Neural cell (in vitro differentiated cells): ENCODE data around the gene PROSER2. TPM values are rescaled to one million over a fixed set of nuclear protein-coding genes. Genes with fewer than 3 reads are reported as not detected.

Experiments
- H2AFZ ChIP-seq: fragments of 200-600, 300-800 bp; sonication (generic), shearing (Covaris generic); 2 replicates; pipeline ENCODE4 v1.6.0; 2014; ENCODE audit warnings: low read depth, mild to moderate bottlenecking, antibody characterized with exemption, low read length, moderate library complexity
- H3F3A ChIP-seq: fragments of 200-600 bp; shearing (Covaris generic); 2 replicates; pipeline ENCODE4 v1.6.1; 2016; ENCODE audit warnings: mild to moderate bottlenecking, moderate library complexity, mixed read lengths, antibody characterized with exemption, low read length; ENCODE audit not compliant: insufficient read depth, poor library complexity, severe bottlenecking
- H3K27ac ChIP-seq: fragments of 200-600, 300-800 bp; sonication (generic), shearing (Covaris generic); 2 replicates; pipeline ENCODE4 v1.5.1; 2014; ENCODE audit warnings: mild to moderate bottlenecking, low read length, moderate library complexity
- H3K27me3 ChIP-seq: fragments of 300-800, 200-600 bp; sonication (generic), shearing (Covaris generic); 2 replicates; pipeline ENCODE4 v1.6.0; 2014; ENCODE audit warnings: mild to moderate bottlenecking, low read depth, low read length, moderate library complexity; ENCODE audit not compliant: insufficient read depth
- H3K36me3 ChIP-seq: fragments of 300-800, 200-600 bp; sonication (generic), shearing (Covaris generic); 2 replicates; pipeline ENCODE4 v1.5.1; 2014; ENCODE audit warnings: mild to moderate bottlenecking, antibody characterized with exemption, low read length, moderate library complexity; ENCODE audit not compliant: insufficient read depth
- H3K4me2 ChIP-seq: fragments of 300-800, 200-600 bp; sonication (generic), shearing (Covaris generic); 2 replicates; pipeline ENCODE4 v1.6.0; 2014; ENCODE audit warnings: mild to moderate bottlenecking, low read length
- H3K4me3 ChIP-seq: fragments of 300-800, 200-600 bp; sonication (generic), shearing (Covaris generic); 2 replicates; pipeline ENCODE4 v1.5.1; 2014; ENCODE audit warnings: mild to moderate bottlenecking, low read length, moderate library complexity
- H3K79me2 ChIP-seq: fragments of 200-600 bp; shearing (Covaris generic); replicated peaks from 2 replicates; pipeline ENCODE4 v1.6.0; 2014; ENCODE audit warnings: mild to moderate bottlenecking, low read length, moderate library complexity; ENCODE audit not compliant: insufficient read depth
- H3K9ac ChIP-seq: fragments of 300-800, 200-600 bp; sonication (generic), shearing (Covaris generic); 2 replicates; pipeline ENCODE4 v1.6.1; 2016; ENCODE audit warnings: mild to moderate bottlenecking, low read length, mixed read lengths
- H3K9me2 ChIP-seq: fragments of 200-600 bp; shearing (Covaris generic); 2 replicates; pipeline ENCODE4 v1.6.1; 2016; ENCODE audit warnings: mild to moderate bottlenecking, low read length, mixed read lengths; ENCODE audit not compliant: insufficient read depth
- H3K9me3 ChIP-seq: fragments of 200-600, 300-800 bp; sonication (generic), shearing (Covaris generic); 2 replicates; pipeline ENCODE4 v1.6.1; 2016; ENCODE audit warnings: mild to moderate bottlenecking, mixed run types, low read length, moderate library complexity, mixed read lengths
- H4K20me1 ChIP-seq: fragments of 200-600 bp; shearing (Covaris generic); 2 replicates; pipeline ENCODE4 v1.6.1; 2016; ENCODE audit warnings: mild to moderate bottlenecking, mixed run types; ENCODE audit not compliant: insufficient read depth
- CTCF ChIP-seq: fragments of 450-650 bp; IDR thresholded peaks from 2 replicates; pipeline ENCODE4 v1.5.1; 2014; ENCODE audit warnings: antibody characterized with exemption, mild to moderate bottlenecking, moderate library complexity; ENCODE audit not compliant: poor library complexity, severe bottlenecking
- EP300 ChIP-seq: fragments of 450-650 bp; conservative IDR thresholded peaks from 2 replicates; pipeline ENCODE4 v1.6.1; 2014; ENCODE audit warnings: antibody characterized with exemption, mild to moderate bottlenecking, moderate library complexity; ENCODE audit not compliant: poor library complexity, severe bottlenecking
- EZH2 ChIP-seq: fragments of 200-600, 300-800 bp; shearing (Covaris generic), sonication (generic); IDR thresholded peaks from 2 replicates; pipeline ENCODE4 v1.6.1; 2014; ENCODE audit warnings: antibody characterized with exemption, low read length, borderline replicate concordance, mild to moderate bottlenecking; ENCODE audit not compliant: insufficient read depth, poor library complexity, severe bottlenecking
- MXI1 ChIP-seq: fragments of 450-650 bp; conservative IDR thresholded peaks from 2 replicates; pipeline ENCODE4 v1.6.1; 2014; ENCODE audit warnings: antibody characterized with exemption, mild to moderate bottlenecking; ENCODE audit not compliant: poor library complexity, severe bottlenecking
- POLR2AphosphoS5 ChIP-seq: IDR thresholded peaks from 2 replicates; pipeline ENCODE4 v1.6.1; 2012
- RAD21 ChIP-seq: fragments of 450-650 bp; conservative IDR thresholded peaks from 2 replicates; pipeline ENCODE4 v1.6.1; 2014; ENCODE audit warnings: antibody characterized with exemption, mild to moderate bottlenecking, moderate library complexity
- REST ChIP-seq: IDR thresholded peaks from 2 replicates; pipeline ENCODE4 v1.6.1; 2012; ENCODE audit warnings: borderline replicate concordance
- SMC3 ChIP-seq: fragments of 450-650 bp; conservative IDR thresholded peaks from 2 replicates; pipeline ENCODE4 v1.6.1; 2014; ENCODE audit warnings: antibody characterized with exemption, mild to moderate bottlenecking, moderate library complexity; ENCODE audit not compliant: poor library complexity
- TAF1 ChIP-seq: IDR thresholded peaks from 2 replicates; pipeline ENCODE4 v1.6.1; 2012; ENCODE audit warnings: low read depth
- polyA plus RNA-seq: library from polyadenylated mRNA; depleted of rRNA; stranded (reverse); fragments of >200 nt; gene quantifications from 2 replicates; pipeline ENCODE4 v1.2.3, GENCODE V29; 2014

The PROSER2 gene
- polyA plus RNA-seq, 1 donor from 2014 or later = 1.1 TPM

GRCh38 chr10:11827414-11827813, 4.3 kb downstream of the PROSER2 start:
- Histone ChIP-seq H3F3A (no peaks in the 10 kb centered on the region), H3K9me3 (no peaks in the 10 kb centered on the region), H3K79me2 (no peaks in the 10 kb centered on the region), H2AFZ (no peak overlapping the region), H3K36me3 (no peaks in the 10 kb centered on the region), H3K9me2 (no peaks in the 10 kb centered on the region), H3K27ac (no peak overlapping the region), H3K4me3 (no peak overlapping the region), H3K4me2 (no peak overlapping the region), H3K27me3 (peaks cover 19% of the 10 kb centered on the region), H4K20me1 (no peaks in the 10 kb centered on the region), H3K9ac (no peak overlapping the region)
- TF ChIP-seq EP300 (no peak), CTCF (no peak), TAF1 (no peak), RAD21 (no peak), SMC3 (no peak), POLR2AphosphoS5 (no peak), EZH2 (no peak), MXI1 (no peak), REST (no peak)

- Histone ChIP-seq H3K27me3 (peaks cover 8% of the 10 kb centered on the region), H3K9ac (no peak overlapping the region)
- TF ChIP-seq SMC3 (no peak), TAF1 (no peak), EP300 (no peak), REST (no peak), POLR2AphosphoS5 (no peak), EZH2 (no peak)
Measured at GRCh38 chr10:11828682-11829284, 5.6 kb downstream of the PROSER2 start.

More at GRCh38 chr10:11828682-11829284, 5.6 kb downstream of the PROSER2 start:
- no peak overlapping the region for H3K27ac ChIP-seq
- no peaks in the 10 kb centered on the region for H3K9me2 ChIP-seq
- H3K4me3 ChIP-seq = no peak overlapping the region
- no peaks in the 10 kb centered on the region for H3K79me2 ChIP-seq
- no peaks in the 10 kb centered on the region for H4K20me1 ChIP-seq
- H3K4me2 ChIP-seq = no peak overlapping the region
- no peaks in the 10 kb centered on the region for H3K36me3 ChIP-seq
- H3F3A ChIP-seq = no peaks in the 10 kb centered on the region
- H2AFZ ChIP-seq = no peak overlapping the region
- H3K9me3 ChIP-seq = no peaks in the 10 kb centered on the region
